Esophagus muscularis mucosa (tissue), 4 donors: ENCODE data around the gene TRIM38. TPM values are rescaled to one million over a fixed set of nuclear protein-coding genes. Genes with fewer than 3 reads are reported as not detected.
"Not testable (repeated sequence)": the region's sequence is repeated elsewhere in the genome, so short reads cannot be mapped to it uniquely, and the experiment has no call there.

Experiments
- DNase-seq: peaks from one replicate; pipeline ENCODE4 v3.0.0-alpha.2; 2017; ENCODE audit errors: extremely low spot score
- H3K27ac ChIP-seq, 4 donors: fragments of 200-600 bp; sonication (generic); replicated peaks in 1 of 4; 1 replicate in 3 of 4; 2 replicates in 1 of 4; pipeline ENCODE4 v1.5.1; 2016 to 2019; ENCODE audit warnings: mild to moderate bottlenecking in 1 of 4
- H3K27me3 ChIP-seq, 4 donors: fragments of 200-600 bp; sonication (generic); one replicate each; pipeline versions ENCODE4 v1.5.1 to v1.6.0; 2016 to 2019
- H3K36me3 ChIP-seq, 4 donors: fragments of 200-600 bp; sonication (generic); one replicate each; pipeline ENCODE4 v1.5.1; 2016 to 2019
- H3K4me1 ChIP-seq, 4 donors: fragments of 200-600 bp; sonication (generic); one replicate each; pipeline ENCODE4 v1.5.1; 2016 to 2019
- H3K4me3 ChIP-seq, 4 donors: fragments of 200-600 bp; sonication (generic); 1 replicate in 2 of 4; 2 replicates in 2 of 4; pipeline ENCODE4 v1.5.1; 2016 to 2019; ENCODE audit warnings: mild to moderate bottlenecking in 4 of 4, moderate library complexity in 1 of 4
- H3K9me3 ChIP-seq, 4 donors: fragments of 200-600 bp; sonication (generic); 1 replicate in 3 of 4; 2 replicates in 1 of 4; pipeline ENCODE4 v1.5.1; 2016 to 2019
- CTCF ChIP-seq, 3 experiments: fragments of 200-600 bp in 2 of 3; fragments of 450-650 bp in 1 of 3; sonication (generic) in 2 of 3; IDR thresholded peaks; one replicate each; pipeline ENCODE4 v1.5.1; 2017 to 2019; ENCODE audit warnings: antibody characterized with exemption in 3 of 3, mild to moderate bottlenecking in 2 of 3, moderate library complexity in 1 of 3
- EP300 ChIP-seq: sonication (generic); formaldehyde crosslinking; IDR thresholded peaks from one replicate; pipeline ENCODE4 v1.6.1; 2017; ENCODE audit warnings: antibody characterized with exemption
- POLR2A ChIP-seq: fragments of 450-650 bp; IDR thresholded peaks from one replicate; pipeline ENCODE4 v1.6.1; 2017; ENCODE audit warnings: antibody characterized with exemption, moderate library complexity, mild to moderate bottlenecking, low read depth
- POLR2AphosphoS5 ChIP-seq, 2 donors: sonication (generic); formaldehyde crosslinking; IDR thresholded peaks; one replicate each; pipeline ENCODE4 v1.6.1; 2017; ENCODE audit warnings: antibody characterized with exemption in 2 of 2
- WGBS: methylation state at CpG from one replicate; pipeline ENCODE4 v1.1.5; 2018; 5-methylcytosine and 5-hydroxymethylcytosine counted together
- intact Hi-C: fragments of 100-400 bp; cut with DNase I; formaldehyde crosslinking; loops from one replicate; pipeline ENCODE4 v1.15.1; 2023
- total RNA-seq, 4 donors: library from RNA; depleted of rRNA; stranded (reverse); fragments of >200 nt; gene quantifications; one replicate each; pipeline versions ENCODE4 v1.1.0 to v1.2.1, GENCODE V29; 2016

TRIM38 gene
- total RNA-seq, 4 donors from 2014 or later: 5.3 to 6.4 (median 5.9) TPM

DNA sequence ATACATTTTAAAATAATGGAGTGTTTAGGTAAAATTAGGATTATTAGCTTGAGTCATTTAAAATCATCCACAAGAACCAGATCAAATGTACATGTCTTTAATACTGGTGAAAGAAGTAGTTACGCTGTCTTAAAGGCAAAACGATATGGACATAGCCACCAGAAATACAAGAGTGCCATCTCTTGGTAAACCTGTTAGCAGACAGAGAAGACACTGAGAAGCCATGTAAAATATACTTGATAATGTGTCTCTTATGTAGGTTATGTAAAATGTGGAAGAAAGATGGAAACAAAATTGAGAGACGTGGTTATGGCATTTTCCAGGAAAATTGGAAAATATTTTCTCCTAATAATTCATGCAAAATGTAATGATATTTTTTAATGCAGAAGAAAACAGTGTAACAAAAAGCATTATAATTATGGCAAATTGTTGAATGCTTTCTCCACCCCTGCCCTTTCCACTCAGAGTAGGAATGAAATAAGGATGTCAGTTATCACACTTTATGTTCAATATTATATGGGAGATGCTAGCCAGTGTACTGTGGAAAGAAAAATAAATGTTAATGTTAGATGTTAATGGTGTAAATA is 19.9 kb upstream of the TRIM38 start:
- Histone ChIP-seq H3K4me3 (no peak overlapping the region), H3K9me3 (no peaks in the 10 kb centered on the region), H3K4me1 (no peaks in the 10 kb centered on the region), H3K27me3 (no peaks in the 10 kb centered on the region), H3K36me3 (no peaks in the 10 kb centered on the region), H3K27ac (no peak overlapping the region)
- WGBS: 39% methylated on average over 3 of the region's 3 CpGs
- no peak for DNase-seq
- TF ChIP-seq POLR2A (no peak), CTCF (IDR thresholded peaks at IDR 0.05) (peak in 1 of 3 experiments; percentile 36), EP300 (no peak), POLR2AphosphoS5 (IDR thresholded peaks at IDR 0.05) (no peak)
- intact Hi-C loops: no loop called here

GRCh38 chr6:25943887-25944286 is 18.7 kb upstream of the TRIM38 start:
- intact Hi-C loops: no loop called here
- WGBS: 76% methylated on average over 1 of the region's 1 CpG
- H3K27me3 ChIP-seq: no peaks in the 10 kb centered on the region
- H3K4me3 ChIP-seq: no peak overlapping the region
- H3K27ac ChIP-seq: no peak overlapping the region
- no peaks in the 10 kb centered on the region for H3K9me3 ChIP-seq
- H3K4me1 ChIP-seq: no peaks in the 10 kb centered on the region
- TF ChIP-seq POLR2A (no peak), EP300 (no peak), POLR2AphosphoS5 (IDR thresholded peaks at IDR 0.05) (no peak)
- DNase-seq: no peak
- H3K36me3 ChIP-seq: no peaks in the 10 kb centered on the region

DNA sequence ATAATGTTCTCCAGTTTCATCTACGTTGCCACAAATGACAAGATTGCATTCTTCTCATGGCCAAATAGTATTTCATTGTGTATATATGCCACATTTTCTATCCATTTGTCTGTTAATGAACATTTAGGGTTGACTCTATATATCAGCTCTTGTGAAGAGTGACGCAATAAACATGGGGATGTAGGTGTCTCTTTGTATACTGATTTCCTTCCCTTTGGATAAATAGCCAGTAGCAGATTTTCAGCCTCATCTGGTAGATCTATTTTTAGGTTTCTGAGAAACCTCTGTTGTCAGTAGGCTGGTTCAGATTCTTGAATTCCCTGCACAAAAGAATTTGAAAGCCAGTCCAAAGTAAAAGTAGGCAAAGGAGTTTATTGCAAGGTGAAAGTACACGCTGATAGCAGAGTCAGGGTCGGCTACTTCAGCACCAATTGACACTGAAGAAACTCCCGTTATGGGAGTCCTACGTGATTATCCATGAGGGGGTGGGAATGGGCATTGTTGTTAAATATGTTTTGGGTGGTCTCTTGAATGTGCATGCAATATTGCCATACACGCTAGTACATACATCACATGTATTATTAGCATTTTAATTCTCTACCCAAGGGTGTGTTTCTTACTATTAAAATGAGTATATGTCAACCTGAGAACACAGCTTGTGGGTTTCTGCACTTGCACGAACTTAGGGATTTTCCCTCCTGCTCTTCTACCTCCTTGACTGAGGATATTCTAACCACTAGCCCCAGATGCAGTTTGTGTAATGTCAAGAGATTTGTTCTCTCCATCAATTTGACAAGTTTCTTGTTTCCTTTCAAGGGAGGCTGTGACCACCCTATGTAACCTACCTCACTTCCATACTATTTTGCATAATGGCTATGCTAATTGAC is 17.7 kb upstream of the TRIM38 start:
- TF ChIP-seq POLR2A (no peak), EP300 (no peak)
- Histone ChIP-seq H3K9me3 (no peaks in the 10 kb centered on the region), H3K27me3 (no peaks in the 10 kb centered on the region), H3K27ac (no peak overlapping the region), H3K36me3 (no peaks in the 10 kb centered on the region), H3K4me1 (no peaks in the 10 kb centered on the region), H3K4me3 (no peak overlapping the region)
- intact Hi-C loops: no loop called here
- 73% methylated on average over 8 of the region's 8 CpGs for WGBS
- DNase-seq: peak; percentile 47

- H3K27me3 ChIP-seq, H3K9me3 ChIP-seq, H3K27ac ChIP-seq, H3K36me3 ChIP-seq, intact Hi-C loops, H3K4me1 ChIP-seq, H3K4me3 ChIP-seq: not testable (repeated sequence)
- peak; percentile 3 for DNase-seq
- 86% methylated on average over 3 of the region's 3 CpGs for WGBS
Observed at GRCh38 chr6:25945738-25946137, 16.9 kb upstream of the TRIM38 start.

DNA sequence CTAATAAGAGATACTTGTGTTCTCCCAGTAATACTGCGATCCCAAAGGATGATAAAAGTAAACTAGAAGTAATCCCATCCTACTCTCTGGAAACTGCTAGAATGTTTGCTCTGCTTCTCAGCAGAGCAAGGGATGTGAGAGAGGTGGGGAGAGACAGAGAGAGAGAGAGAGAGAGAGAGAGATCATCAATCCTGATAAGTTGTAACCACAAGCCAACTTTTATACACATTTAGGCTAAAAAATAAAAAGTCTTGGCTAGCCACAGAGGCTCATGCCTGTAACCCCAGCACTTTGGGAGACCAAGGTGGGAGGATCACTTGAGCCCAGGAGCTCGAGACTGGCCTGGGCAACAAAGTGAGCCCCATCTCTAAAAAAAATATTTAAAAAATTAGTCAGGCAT is 16.0 kb upstream of the TRIM38 start:
- Histone ChIP-seq H3K4me3 (no peak overlapping the region), H3K9me3 (no peaks in the 10 kb centered on the region), H3K36me3 (no peaks in the 10 kb centered on the region), H3K27ac (no peak overlapping the region), H3K4me1 (no peaks in the 10 kb centered on the region), H3K27me3 (no peaks in the 10 kb centered on the region)
- peak; percentile 10 for DNase-seq
- TF ChIP-seq POLR2AphosphoS5 (IDR thresholded peaks at IDR 0.05) (no peak), CTCF (IDR thresholded peaks at IDR 0.05) (no peak), POLR2A (no peak), EP300 (no peak)
- 96% methylated on average over 2 of the region's 2 CpGs for WGBS
- intact Hi-C loops: no loop called here

GRCh38 chr6:25947492-25947891 is 15.1 kb upstream of the TRIM38 start:
- intact Hi-C loops, H3K4me3 ChIP-seq, H3K4me1 ChIP-seq, H3K27ac ChIP-seq, H3K9me3 ChIP-seq, H3K27me3 ChIP-seq, DNase-seq, H3K36me3 ChIP-seq: not testable (repeated sequence)
- WGBS: 96% methylated on average over 3 of the region's 3 CpGs
